ENCODE data around the gene TSHZ2.
"Not testable (repeated sequence)": the region's sequence is repeated elsewhere in the genome, so short reads cannot be mapped to it uniquely, and the experiment has no call there.

Gene TSHZ2

GRCh38 chr20:53296451-53297153 lies 324.4 kb downstream of the TSHZ2 start:
- no peak for DNase-seq

GRCh38 chr20:53297154-53297529 lies 325.0 kb downstream of the TSHZ2 start:
- no peak for DNase-seq

- DNase-seq: no peak
These were observed 326.1 kb downstream of the TSHZ2 start for GRCh38 chr20:53298260-53298659.

GRCh38 chr20:53298911-53299310 lies 326.8 kb downstream of the TSHZ2 start:
- DNase-seq: no peak

- no peak for DNase-seq
These were observed 327.7 kb downstream of the TSHZ2 start for GRCh38 chr20:53299831-53300230.

- DNase-seq: no peak
These were observed 329.7 kb downstream of the TSHZ2 start for GRCh38 chr20:53301869-53302268.

- DNase-seq: peak; percentile 4
These were observed 330.7 kb downstream of the TSHZ2 start for GRCh38 chr20:53302695-53303412.

- DNase-seq: no peak
These were observed 331.2 kb downstream of the TSHZ2 start for GRCh38 chr20:53303413-53303760.

- DNase-seq: no peak
These were observed 332.0 kb downstream of the TSHZ2 start for GRCh38 chr20:53304146-53304545.

GRCh38 chr20:53306192-53306805 lies 334.1 kb downstream of the TSHZ2 start:
- no peak for DNase-seq

- DNase-seq: no peak
These were observed 335.9 kb downstream of the TSHZ2 start for GRCh38 chr20:53307964-53308597.

GRCh38 chr20:53309515-53309914 lies 337.4 kb downstream of the TSHZ2 start:
- no peak for DNase-seq

- no peak for DNase-seq
These were observed 340.8 kb downstream of the TSHZ2 start for GRCh38 chr20:53312957-53313356.

- no peak for DNase-seq
These were observed 344.2 kb downstream of the TSHZ2 start for GRCh38 chr20:53316206-53316937.

- DNase-seq: no peak
These were observed 347.0 kb downstream of the TSHZ2 start for GRCh38 chr20:53319200-53319599.

- no peak for DNase-seq
These were observed 347.6 kb downstream of the TSHZ2 start for GRCh38 chr20:53319716-53320115.

GRCh38 chr20:53320701-53321100 lies 348.5 kb downstream of the TSHZ2 start:
- DNase-seq: no peak

GRCh38 chr20:53321596-53321995 lies 349.4 kb downstream of the TSHZ2 start:
- DNase-seq: no peak

- DNase-seq: no peak
These were observed 350.5 kb downstream of the TSHZ2 start for GRCh38 chr20:53322651-53323050.

- not testable (repeated sequence) for DNase-seq
These were observed 351.3 kb downstream of the TSHZ2 start for GRCh38 chr20:53323460-53323859.

GRCh38 chr20:53324816-53325215 lies 352.7 kb downstream of the TSHZ2 start:
- no peak for DNase-seq

GRCh38 chr20:53328961-53329360 lies 356.8 kb downstream of the TSHZ2 start:
- DNase-seq: no peak

- no peak for DNase-seq
These were observed 357.6 kb downstream of the TSHZ2 start for GRCh38 chr20:53329781-53330180.
